ENCODE measurements around the gene KLRC3.
A peak's percentile ranks its signal among the peaks of the same experiment; 100 is the strongest.
"Not testable (repeated sequence)": the region's sequence is repeated elsewhere in the genome, so short reads cannot be mapped to it uniquely, and the experiment has no call there.

Gene KLRC3

DNA sequence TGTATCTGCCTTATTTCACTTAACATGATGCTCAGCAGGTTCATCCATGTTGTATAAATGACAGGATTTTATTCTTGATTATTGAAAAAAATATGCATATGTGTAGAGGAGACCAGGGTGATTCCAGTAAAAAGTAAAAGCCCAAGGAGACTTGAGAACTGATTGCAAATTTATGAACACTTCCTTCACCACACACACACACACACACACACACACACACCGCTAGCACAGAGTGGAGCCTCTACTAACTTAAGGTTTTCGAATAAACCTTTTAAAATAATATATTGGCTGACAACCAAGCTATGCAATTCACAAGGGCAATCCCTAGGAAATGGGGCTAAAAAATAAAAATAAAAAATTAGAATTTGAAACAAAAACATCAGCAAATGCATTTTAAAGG lies 22.2 kb downstream of the KLRC3 start:
- no peak for DNase-seq

DNA sequence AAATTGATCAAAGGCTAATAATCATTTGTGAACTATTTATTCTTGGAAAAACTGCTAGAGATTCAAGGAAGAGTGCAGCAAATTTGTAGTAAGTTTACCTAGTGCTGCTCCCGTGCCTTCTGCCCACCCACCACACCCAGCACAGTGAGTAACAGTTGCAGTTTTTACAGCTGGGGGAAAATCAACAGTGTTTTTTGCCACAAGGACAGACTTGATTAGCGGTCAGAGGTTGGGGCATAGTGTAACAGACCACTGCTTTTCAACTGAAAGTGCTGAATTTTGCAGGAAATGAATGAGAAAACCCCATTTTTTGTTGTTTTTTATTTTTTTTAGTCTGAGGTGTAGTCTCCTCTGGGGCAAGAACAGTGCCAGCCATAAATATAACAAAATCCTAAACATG lies 23.1 kb downstream of the KLRC3 start:
- no peak for DNase-seq

DNA sequence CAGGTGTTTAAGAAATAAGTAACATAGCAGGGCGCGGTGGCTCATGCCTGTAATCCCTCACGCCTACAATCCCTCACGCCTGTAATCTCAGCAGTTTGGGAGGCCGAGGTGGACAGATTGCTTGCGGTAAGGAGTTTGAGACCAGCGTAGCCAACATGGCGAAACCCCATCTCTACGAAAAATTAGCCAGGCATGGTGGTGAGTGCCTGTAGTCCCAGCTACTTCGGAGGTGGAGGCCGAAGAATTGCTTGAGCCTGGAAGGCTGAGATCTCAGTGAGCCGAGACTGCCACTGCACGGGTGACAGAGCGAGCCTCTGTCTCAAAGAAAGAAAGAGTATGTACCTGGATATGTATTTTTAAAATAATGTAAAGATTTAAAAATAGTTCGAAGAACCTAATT lies 24.2 kb downstream of the KLRC3 start:
- not testable (repeated sequence) for DNase-seq

DNA sequence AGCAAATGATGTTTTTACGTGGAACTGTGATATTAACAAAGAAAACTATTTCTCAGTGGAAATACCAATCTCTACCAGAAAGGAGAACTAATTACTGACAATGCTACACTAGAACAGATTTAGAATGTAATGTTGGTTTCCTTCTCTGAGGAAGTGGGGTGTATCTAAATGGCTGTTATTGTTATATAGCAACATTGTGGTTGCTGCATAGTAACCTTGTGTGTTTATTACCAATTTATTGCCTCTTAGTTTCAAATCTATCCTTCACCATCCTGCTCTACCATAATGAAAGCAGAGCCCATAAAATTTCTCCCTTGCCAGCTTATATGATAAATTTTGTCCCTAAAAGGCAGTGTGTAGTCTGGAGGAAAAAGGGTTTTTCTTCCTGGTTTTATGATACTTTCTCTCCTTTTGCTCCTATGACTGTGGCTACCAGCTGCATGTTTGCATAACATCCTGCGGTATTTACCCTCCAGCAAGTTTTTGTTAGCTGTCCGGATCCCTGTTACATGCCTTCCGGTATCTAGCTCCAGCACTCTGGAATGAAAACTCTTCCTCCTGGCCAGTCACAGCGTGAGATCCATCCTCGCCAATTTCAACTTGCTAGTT lies 24.9 kb downstream of the KLRC3 start:
- peak; percentile 40 for DNase-seq

DNA sequence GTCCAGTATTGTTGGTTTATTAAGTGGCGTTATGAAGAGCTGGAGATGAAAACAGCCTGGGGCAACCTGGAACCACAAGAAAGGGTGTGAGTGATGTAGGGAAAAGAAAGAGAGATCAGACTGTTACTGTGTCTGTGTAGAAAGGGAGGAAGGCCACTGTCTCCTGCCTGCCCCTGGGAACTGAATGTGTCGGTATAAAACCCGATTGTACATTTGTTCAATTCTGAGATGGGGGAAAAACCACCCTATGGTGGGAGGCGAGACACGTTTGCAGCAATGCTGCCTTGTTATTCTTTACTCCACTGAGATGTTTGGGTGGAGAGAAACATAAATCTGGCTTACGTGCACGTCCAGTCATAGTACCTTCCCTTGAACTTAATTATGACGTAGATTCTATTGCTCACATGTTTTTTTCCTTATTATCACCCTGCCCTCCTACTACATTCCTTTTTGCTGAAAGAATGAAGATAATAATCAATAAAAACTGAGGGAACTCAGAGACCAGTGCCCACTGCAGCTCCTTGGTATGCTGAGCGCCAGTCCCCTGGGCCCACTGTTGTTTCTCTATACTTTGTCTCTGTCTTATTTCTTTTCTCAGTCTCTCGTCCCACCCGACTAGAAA lies 25.8 kb downstream of the KLRC3 start:
- not testable (repeated sequence) for DNase-seq

DNA sequence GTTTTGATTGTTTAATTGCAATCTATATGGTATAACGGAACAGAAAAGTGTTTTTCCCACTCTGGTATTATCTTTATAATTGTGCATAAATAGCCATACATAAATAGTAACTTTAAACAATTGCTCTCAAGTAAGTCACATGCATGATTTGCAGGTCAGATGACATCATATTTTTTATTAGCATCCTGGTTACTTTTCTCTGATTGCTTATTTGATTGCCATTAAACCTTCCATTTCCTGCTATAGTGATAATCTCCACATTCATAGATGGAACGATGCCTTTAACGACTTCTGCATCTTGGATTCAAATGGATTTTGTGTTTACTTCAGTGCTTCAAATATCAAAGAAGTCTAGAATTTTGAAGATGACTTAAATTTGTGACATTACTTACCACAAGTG lies 27.1 kb downstream of the KLRC3 start:
- DNase-seq, result no peak

DNA sequence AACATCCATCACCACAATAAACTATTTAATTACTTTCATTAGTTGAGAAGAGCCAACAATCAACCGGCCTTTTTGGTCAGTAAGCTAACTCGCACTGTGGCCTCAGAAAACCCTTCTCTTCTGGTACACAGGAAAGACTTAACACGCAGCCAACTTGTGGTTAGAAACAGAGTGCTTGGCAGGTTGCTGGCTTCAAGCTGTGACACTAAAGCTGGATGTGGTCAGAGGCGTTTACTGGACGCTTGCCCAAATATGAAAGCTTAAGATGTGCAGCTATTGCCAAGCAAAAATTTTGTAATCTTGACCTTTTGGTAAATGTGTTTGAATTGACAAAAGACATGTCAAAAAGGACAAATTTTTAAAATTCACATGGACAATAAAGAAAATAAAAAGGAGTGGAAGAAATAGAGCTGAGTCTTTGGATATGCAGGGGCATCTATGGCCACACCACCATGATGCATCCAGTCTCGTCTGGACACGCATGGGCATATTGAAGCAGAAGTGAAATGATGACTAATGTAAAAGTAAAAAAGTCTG lies 27.9 kb downstream of the KLRC3 start:
- DNase-seq, result peak; percentile 37

DNA sequence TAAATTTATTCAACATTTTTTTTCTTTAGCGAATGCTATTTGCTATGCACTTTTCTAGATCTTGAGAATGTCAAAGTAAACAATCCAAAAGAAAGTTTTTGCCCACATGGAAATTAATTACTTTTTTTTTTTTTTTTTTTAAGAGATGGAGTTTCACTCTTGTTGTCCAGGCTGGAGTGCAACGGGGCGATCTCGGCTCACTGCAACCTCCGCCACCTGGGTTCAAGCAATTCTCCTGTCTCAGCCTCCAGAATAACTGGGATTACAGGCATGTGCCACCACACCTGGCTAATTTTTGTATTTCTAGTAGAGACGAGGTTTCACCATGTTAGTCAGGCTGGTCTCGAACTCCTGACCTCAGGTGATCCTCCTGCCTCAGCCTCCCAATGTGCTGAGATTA lies 29.4 kb downstream of the KLRC3 start:
- not testable (repeated sequence) for DNase-seq

DNA sequence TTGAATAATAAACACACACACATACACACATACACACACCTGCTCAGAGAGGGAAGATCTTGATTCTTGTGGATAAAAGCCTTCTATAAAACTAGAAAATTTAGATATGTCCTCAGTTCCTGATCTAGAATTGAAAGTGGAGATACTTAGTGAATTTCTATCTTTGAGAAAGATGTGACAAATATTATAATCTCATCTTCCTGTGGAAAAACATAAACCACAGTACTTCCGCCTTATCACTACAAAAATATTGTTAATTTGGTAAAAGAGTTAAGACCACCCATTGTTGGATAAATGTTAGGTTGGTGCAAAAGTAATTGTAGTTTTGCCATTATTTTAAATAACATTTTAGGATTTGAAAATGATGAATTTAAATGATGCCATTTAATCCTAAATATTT lies 30.5 kb downstream of the KLRC3 start, which contains the start of gene KLRK1:
TSS of gene KLRK1 (minus strand) at position 138 of the 400 bp plus-strand sequence. CDS start 1,231 bp downstream, outside the sequence.
- no peak for DNase-seq

DNA sequence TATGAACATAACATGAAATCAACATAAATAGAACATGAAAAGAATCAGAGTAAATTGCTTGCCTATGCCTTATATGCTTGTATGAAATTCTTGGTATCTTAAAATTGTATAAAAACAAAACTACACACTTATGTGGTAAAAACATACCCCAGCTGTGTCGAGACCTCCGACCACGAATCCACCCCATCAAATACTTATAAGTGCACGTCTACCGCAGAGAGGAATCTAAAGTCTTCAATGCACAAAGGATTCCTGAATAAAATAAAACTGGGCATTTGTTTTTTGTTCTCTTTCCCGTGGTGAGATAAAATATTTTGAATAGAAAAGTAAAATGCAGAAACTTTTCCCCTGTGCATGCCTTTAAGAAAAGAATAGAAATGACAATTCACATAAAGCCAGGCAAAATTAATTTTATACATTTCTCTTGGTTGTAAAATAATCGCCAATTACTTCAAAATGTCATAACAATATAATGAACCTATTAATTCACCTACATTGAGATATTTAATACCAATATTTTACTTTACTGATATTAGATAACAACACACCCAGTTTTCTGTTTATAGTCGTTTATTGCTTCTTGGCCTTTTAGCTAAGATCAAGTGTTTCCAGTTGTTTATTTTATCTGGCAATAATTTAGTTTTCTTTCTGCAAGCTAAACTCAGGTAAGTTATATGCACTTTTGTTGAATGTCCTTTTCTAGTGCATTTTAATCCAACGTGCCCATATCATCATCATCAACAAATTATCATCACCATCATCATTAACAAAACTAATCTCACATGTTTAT lies 31.6 kb downstream of the KLRC3 start:
- DNase-seq, result no peak

DNA sequence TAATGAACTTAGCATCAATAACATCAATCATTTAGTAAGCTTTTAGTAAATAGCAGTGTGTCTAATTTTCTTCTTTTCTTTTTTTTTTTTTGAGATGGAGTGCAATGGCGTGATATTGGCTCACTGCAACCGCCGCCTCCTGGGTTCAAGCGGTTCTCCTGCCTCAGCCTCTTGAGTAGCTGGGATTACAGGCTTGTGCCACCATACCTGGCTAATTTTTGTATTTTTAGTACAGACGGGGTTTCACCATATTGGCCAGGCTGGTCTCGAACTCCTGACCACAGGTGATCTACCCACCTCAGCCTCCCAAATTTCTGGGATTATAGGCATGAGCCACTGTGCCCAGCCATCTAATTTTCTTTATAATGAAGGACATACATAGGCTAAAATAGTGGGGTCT lies 32.9 kb downstream of the KLRC3 start:
- not testable (repeated sequence) for DNase-seq

DNA sequence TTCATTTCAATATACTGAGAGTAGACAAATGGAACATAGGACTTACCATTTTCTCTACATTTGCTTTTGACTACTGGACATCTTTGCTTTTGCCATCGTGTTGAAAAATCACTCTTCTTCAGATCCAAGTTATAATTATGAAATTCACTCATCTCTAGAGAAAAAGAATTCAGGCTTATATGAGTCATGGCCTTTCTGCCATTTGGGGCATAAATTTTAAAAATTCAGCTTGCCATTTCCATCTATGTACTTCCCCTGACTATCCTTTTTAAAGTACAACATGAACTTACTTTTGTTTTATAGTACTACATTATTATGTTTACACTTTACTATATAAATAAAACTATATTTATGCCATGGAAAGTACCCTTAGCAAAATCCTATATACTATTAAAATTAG lies 33.5 kb downstream of the KLRC3 start:
- no peak for DNase-seq

DNA sequence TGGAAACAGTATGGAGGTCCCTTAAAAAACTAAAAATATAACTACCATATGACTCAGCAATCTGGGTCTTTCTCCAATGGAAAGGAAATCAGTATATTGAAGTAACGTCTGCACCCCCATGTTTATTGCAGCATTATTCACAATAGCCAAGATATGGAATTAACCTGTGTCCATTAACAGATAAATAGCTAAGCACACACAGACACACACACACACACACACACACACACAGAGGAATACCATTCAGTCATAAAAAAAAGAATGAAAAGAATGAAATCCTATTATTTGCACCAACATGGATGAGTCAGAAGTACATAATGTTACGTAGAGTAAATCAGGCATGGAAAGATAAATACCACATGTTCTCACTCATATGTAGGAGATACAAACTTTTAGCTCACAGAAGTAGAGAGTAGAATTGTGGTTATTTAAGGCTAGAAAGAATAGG lies 35.2 kb downstream of the KLRC3 start:
- DNase-seq, result no peak

DNA sequence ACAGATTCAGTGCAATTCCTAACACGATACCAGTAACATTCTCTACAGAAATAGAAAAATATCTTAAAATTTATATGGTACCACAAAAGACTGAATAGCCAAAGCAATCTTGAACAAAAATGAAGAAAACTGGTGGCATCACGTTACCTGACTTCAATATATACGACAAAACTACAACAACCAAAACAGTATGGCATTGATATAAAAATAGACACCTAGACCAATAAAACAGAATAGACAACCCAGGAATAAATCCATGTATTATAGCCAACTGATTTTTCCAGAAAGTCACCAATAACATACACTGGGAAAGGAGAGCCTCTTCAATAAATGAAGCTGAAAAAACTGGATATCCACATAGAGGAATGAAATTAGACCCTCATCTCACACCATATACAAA lies 36.2 kb downstream of the KLRC3 start:
- no peak for DNase-seq

DNA sequence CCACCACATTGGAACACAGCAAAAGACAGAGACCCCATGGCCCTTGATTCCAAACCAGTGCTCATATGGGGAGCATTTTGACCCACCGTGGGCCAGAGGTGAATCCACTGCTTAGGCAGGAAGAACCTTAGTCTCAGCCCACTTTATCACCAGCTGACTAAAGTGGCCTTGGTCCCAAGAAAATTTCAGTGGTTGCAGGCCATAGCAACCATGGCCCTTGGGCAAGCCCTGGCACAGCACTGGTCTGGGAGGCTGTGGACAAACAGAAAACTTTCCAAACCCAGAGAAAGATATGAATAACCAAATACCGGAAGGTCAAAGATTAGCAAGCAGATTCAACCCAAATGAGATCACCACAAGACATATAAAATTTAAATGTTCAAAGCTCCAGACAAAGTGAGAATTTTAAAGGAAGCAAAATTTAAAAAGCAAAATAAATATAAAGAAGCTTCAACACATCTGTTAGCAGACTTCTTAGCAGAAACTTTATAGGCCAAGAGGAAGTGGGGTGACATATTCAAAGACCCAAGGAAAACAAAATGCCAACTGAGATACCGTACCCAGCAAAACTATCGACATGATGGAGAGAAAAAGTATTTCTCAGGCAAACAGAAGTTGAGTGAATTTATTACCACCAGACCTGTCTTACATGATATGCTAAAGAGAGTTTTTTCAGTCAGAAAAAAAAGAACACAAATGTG lies 38.3 kb downstream of the KLRC3 start:
- DNase-seq, result no peak

DNA sequence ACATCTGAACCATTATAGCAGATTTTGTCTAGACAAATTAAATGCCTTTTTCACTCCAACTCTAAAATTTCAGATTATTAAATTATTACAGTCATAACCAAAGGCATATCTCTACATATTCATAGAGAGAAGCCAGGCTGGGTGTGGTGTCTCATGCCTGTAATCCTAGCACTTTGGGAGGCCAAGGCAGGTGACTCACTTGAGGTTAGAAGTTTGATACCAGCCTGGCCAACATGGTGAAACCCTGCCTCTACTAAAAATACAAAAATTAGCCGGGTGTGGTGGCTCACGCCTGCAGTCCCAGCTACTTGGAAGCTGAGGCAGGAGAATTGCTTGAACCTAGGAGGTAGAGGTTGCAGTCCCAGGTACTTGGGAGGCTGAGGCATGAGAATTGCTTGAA lies 41.7 kb downstream of the KLRC3 start:
- DNase-seq, result not testable (repeated sequence)

DNA sequence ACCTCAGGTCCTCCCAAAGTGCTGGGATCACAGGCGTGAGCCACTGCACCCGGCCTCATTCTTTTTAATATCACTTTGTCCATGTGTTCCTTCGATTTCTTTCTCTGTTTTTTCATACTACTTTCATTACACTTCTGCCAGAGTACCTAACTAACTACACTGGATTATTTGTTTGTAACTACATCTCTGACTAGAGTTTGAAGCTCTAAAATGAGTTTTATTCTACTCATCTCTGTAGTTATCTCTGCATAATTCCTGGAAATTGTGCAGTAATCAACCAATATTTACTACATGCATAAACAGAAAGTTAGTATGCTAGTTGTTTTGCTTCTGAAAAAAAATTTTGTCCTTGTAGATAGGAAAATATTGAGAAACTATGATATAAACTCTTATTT lies 45.8 kb downstream of the KLRC3 start:
- no peak for DNase-seq

DNA sequence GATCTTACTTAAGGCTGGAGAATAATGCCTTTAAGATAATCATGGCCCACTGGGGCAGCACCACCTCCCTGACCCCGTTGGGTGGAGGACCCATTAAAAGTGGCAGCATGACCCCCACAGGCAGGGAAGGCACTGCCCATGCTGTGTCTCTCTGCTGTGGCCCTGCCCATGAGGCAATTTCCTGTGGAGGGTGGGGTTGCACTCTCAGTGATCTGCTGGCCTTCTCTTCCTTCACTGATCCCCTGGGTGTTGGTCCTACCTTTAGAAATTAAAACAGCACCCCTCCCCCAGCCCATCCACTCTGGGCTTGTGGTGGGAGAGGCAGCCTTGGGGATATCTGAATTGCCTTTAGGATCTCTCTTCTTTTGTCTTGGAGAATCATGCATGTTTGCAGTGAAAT lies 47.8 kb downstream of the KLRC3 start:
- no peak for DNase-seq

DNA sequence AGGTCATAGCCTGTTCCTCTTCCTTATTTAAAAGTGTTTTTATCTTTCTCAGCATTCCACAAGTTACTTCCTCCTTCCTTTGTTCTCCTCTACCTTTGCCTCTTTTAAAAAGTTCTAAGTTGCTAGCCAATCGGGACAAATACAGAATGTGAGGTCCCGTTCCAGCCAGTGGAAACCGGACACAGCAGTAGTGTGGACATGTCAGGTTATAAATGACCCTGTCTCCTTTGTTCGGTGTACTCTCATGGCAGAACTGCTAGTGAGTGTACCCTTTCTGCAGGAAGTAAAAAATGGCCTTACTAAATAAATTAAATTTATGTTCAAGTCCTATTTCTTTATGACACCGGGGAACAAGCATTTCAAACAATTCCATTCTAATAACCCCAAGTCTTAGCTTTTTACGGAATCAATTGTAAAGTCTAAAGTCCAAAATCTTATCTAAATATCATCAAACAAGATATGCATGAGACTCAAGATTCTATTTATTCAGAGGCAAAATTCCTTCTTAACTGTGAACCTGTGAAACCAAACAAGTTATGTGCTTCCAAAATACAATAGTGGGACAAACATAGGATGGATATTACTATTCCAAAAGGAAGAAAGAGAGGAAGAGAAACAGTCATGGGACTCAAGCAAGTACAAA lies 48.4 kb downstream of the KLRC3 start:
- DNase-seq, result not testable (repeated sequence)

DNA sequence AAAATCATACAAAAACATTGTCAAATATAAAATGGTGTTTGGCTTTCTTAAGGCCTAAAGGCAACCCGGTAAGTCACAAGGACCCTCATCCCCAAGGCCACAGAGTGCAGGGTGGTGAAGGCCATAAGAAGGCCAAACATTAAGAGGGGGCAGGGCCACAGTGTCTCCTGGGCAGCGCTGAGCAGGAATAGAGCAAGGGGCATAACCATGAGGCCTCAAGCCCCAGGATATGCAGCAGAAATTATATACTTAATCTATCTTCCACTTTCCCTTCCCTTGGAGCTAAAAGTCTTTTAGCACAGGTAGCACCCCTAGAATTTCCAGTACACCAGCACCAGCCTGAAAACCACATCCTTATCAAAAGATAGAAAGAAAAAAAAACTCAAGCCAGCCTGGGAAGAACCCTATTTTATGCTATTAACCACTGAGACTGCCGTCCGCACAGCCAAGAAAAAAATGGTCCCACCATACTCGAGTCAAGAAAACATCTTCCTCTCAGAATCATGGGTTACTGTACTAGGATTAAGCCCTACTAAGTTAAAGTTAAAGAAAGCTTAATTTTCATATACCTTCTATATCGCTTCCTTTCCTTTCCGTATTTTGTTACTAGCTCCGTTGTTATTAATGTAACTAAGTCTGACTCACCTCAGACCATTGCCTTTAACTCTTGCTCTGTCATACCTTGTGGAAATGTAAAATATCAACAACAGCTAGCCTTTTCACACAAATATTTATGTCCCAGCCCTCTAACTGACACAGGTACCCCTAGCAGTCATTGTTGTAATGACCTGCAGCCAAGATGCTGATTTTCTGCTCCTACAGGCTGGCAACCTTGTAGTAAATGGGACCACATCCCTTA lies 50.6 kb downstream of the KLRC3 start:
- DNase-seq, result no peak

Measured in left hindlimb (tissue), 1 donor.